Activated CD4-positive, alpha-beta memory T cell treated with anti-CD3 and anti-CD28 coated beads, Interleukin-2, amount 10 ng/mL, durations not matched to agents 7 days and 5 days (primary cell): ENCODE measurements around the gene HIVEP3. TPM values are rescaled to one million over a fixed set of nuclear protein-coding genes. Genes with fewer than 3 reads are reported as not detected.

Source experiments
- CTCF ChIA-PET: fragments of 350-600 bp; sonication (Branson Sonifier 250); formaldehyde crosslinking; loops from one replicate; lab custom pipeline; 2021; ENCODE audit warnings: antibody characterized with exemption, inconsistent platforms; lab: Charles Lee
- POLR2A ChIA-PET: fragments of 350-600 bp; sonication (Branson Sonifier 250); formaldehyde crosslinking; loops from one replicate; lab custom pipeline; 2021; ENCODE audit warnings: antibody characterized with exemption; lab: Charles Lee
- DNase-seq: peaks from one replicate; pipeline ENCODE4 v3.0.0-alpha.2; 2020
- H3K27ac Mint-ChIP-seq: one replicate; pipeline ENCODE4 v1.8.0; 2021; ENCODE audit warnings: mild to moderate bottlenecking, mixed read lengths
- H3K27me3 Mint-ChIP-seq: one replicate; pipeline ENCODE4 v1.8.0; 2021; ENCODE audit warnings: mixed read lengths
- H3K36me3 Mint-ChIP-seq: one replicate; pipeline ENCODE4 v1.8.0; 2021; ENCODE audit warnings: low read depth, mixed read lengths
- H3K4me1 Mint-ChIP-seq: one replicate; pipeline ENCODE4 v1.8.0; 2021; ENCODE audit warnings: mixed read lengths
- H3K4me3 Mint-ChIP-seq: one replicate; pipeline ENCODE4 v1.8.0; 2021; ENCODE audit warnings: mild to moderate bottlenecking, mixed read lengths
- H3K9me3 Mint-ChIP-seq: one replicate; pipeline ENCODE4 v1.8.0; 2021; ENCODE audit warnings: mixed read lengths
- total RNA-seq, 2 experiments: library from RNA; stranded (reverse); gene quantifications; one replicate each; pipeline ENCODE4 v1.2.3, GENCODE V29; 2021

The HIVEP3 gene
- total RNA-seq, 2 experiments from 2014 or later = 27.8 to 28.8 TPM

GRCh38 chr1:41619511-41620364 lies 299.0 kb downstream of the HIVEP3 start:
- POLR2A ChIA-PET = no interaction called here
- CTCF ChIA-PET = no interaction called here
- H3K4me1 Mint-ChIP-seq = peaks cover 49% of the 10 kb centered on the region
- no peak overlapping the region for H3K27ac Mint-ChIP-seq
- H3K4me3 Mint-ChIP-seq = no peak overlapping the region
- no peaks in the 10 kb centered on the region for H3K9me3 Mint-ChIP-seq
- no peaks in the 10 kb centered on the region for H3K27me3 Mint-ChIP-seq
- H3K36me3 Mint-ChIP-seq = peaks cover 18% of the 10 kb centered on the region
- no peak for DNase-seq

- CTCF ChIA-PET = no interaction called here
Observed at GRCh38 chr1:41618871-41619270, 299.9 kb downstream of the HIVEP3 start.

GRCh38 chr1:41618066-41618825 lies 300.5 kb downstream of the HIVEP3 start:
- CTCF ChIA-PET = no interaction called here
- Mint-ChIP-seq H3K4me3 (no peak overlapping the region), H3K27ac (no peak overlapping the region), H3K9me3 (no peaks in the 10 kb centered on the region), H3K4me1 (peaks cover 38% of the 10 kb centered on the region), H3K27me3 (no peaks in the 10 kb centered on the region), H3K36me3 (peaks cover 23% of the 10 kb centered on the region)
- no peak for DNase-seq
- POLR2A ChIA-PET = no interaction called here

More at GRCh38 chr1:41618871-41619270, 299.9 kb downstream of the HIVEP3 start:
- no peak overlapping the region for H3K4me3 Mint-ChIP-seq
- H3K4me1 Mint-ChIP-seq = peaks cover 44% of the 10 kb centered on the region
- no peaks in the 10 kb centered on the region for H3K9me3 Mint-ChIP-seq
- POLR2A ChIA-PET = no interaction called here
- no peak overlapping the region for H3K27ac Mint-ChIP-seq
- H3K27me3 Mint-ChIP-seq = no peaks in the 10 kb centered on the region
- peaks cover 19% of the 10 kb centered on the region for H3K36me3 Mint-ChIP-seq
- no peak for DNase-seq

- H3K9me3 Mint-ChIP-seq = no peaks in the 10 kb centered on the region
- peaks cover 23% of the 10 kb centered on the region for H3K36me3 Mint-ChIP-seq
- POLR2A ChIA-PET = no interaction called here
- H3K27ac Mint-ChIP-seq = no peak overlapping the region
- H3K4me3 Mint-ChIP-seq = no peak overlapping the region
- no peak for DNase-seq
- CTCF ChIA-PET = no interaction called here
- peaks cover 29% of the 10 kb centered on the region for H3K4me1 Mint-ChIP-seq
- H3K27me3 Mint-ChIP-seq = no peaks in the 10 kb centered on the region
Observed at GRCh38 chr1:41617336-41617735, 301.4 kb downstream of the HIVEP3 start.

- Mint-ChIP-seq H3K27ac (no peak overlapping the region), H3K36me3 (peaks cover 23% of the 10 kb centered on the region), H3K4me1 (peaks cover 21% of the 10 kb centered on the region), H3K27me3 (no peaks in the 10 kb centered on the region), H3K4me3 (no peak overlapping the region), H3K9me3 (no peaks in the 10 kb centered on the region)
- no peak for DNase-seq
- POLR2A ChIA-PET = no interaction called here
- CTCF ChIA-PET = no interaction called here
Observed at GRCh38 chr1:41616563-41616962, 302.2 kb downstream of the HIVEP3 start.

GRCh38 chr1:41615981-41616380 lies 302.7 kb downstream of the HIVEP3 start:
- peaks cover 23% of the 10 kb centered on the region for H3K36me3 Mint-ChIP-seq
- no peak for DNase-seq
- no peak overlapping the region for H3K27ac Mint-ChIP-seq
- peaks cover 18% of the 10 kb centered on the region for H3K4me1 Mint-ChIP-seq
- POLR2A ChIA-PET = no interaction called here
- no peak overlapping the region for H3K4me3 Mint-ChIP-seq
- no peaks in the 10 kb centered on the region for H3K9me3 Mint-ChIP-seq
- CTCF ChIA-PET = no interaction called here
- H3K27me3 Mint-ChIP-seq = no peaks in the 10 kb centered on the region

- no peak for DNase-seq
- Mint-ChIP-seq H3K27me3 (no peaks in the 10 kb centered on the region), H3K4me3 (no peak overlapping the region), H3K27ac (no peak overlapping the region), H3K9me3 (no peaks in the 10 kb centered on the region), H3K4me1 (peaks cover 14% of the 10 kb centered on the region), H3K36me3 (peaks cover 19% of the 10 kb centered on the region)
- ChIA-PET POLR2A (no interaction called here), CTCF (interaction anchor here (1.5 kb wide), 1 partner anchor 9 kb away, joined by 3 read pairs; no protein-coding TSS in a partner anchor)
Observed at GRCh38 chr1:41615316-41615715, 303.4 kb downstream of the HIVEP3 start.

GRCh38 chr1:41614818-41615217 lies 303.9 kb downstream of the HIVEP3 start:
- no peak overlapping the region for H3K4me3 Mint-ChIP-seq
- DNase-seq = no peak
- POLR2A ChIA-PET = no interaction called here
- no peaks in the 10 kb centered on the region for H3K27me3 Mint-ChIP-seq
- H3K36me3 Mint-ChIP-seq = peaks cover 21% of the 10 kb centered on the region
- CTCF ChIA-PET = interaction anchor here (1.5 kb wide), 1 partner anchor 10 kb away, joined by 3 read pairs; no protein-coding TSS in a partner anchor
- no peak overlapping the region for H3K27ac Mint-ChIP-seq
- H3K4me1 Mint-ChIP-seq = peaks cover 14% of the 10 kb centered on the region
- H3K9me3 Mint-ChIP-seq = no peaks in the 10 kb centered on the region

- no peak overlapping the region for H3K27ac Mint-ChIP-seq
- H3K36me3 Mint-ChIP-seq = peaks cover 14% of the 10 kb centered on the region
- H3K27me3 Mint-ChIP-seq = no peaks in the 10 kb centered on the region
- H3K4me3 Mint-ChIP-seq = no peak overlapping the region
- ChIA-PET CTCF (interaction anchor here (1.5 kb wide), 1 partner anchor 10 kb away, joined by 3 read pairs; no protein-coding TSS in a partner anchor), POLR2A (no interaction called here)
- H3K9me3 Mint-ChIP-seq = no peaks in the 10 kb centered on the region
- H3K4me1 Mint-ChIP-seq = peaks cover 14% of the 10 kb centered on the region
- DNase-seq = no peak
Observed at GRCh38 chr1:41613689-41614574, 304.8 kb downstream of the HIVEP3 start.

GRCh38 chr1:41612953-41613352 lies 305.8 kb downstream of the HIVEP3 start:
- Mint-ChIP-seq H3K36me3 (peaks cover 12% of the 10 kb centered on the region), H3K4me1 (peaks cover 14% of the 10 kb centered on the region)
- CTCF ChIA-PET = no interaction called here

GRCh38 chr1:41611932-41612450 lies 306.7 kb downstream of the HIVEP3 start:
- POLR2A ChIA-PET = no interaction called here
- CTCF ChIA-PET = no interaction called here
- H3K27me3 Mint-ChIP-seq = no peaks in the 10 kb centered on the region
- H3K27ac Mint-ChIP-seq = no peak overlapping the region
- H3K4me1 Mint-ChIP-seq = peaks cover 14% of the 10 kb centered on the region
- no peak for DNase-seq
- peaks cover 21% of the 10 kb centered on the region for H3K36me3 Mint-ChIP-seq
- H3K4me3 Mint-ChIP-seq = no peak overlapping the region
- no peaks in the 10 kb centered on the region for H3K9me3 Mint-ChIP-seq

More at GRCh38 chr1:41612953-41613352, 305.8 kb downstream of the HIVEP3 start:
- Mint-ChIP-seq H3K4me3 (no peak overlapping the region), H3K27ac (no peak overlapping the region), H3K27me3 (no peaks in the 10 kb centered on the region), H3K9me3 (no peaks in the 10 kb centered on the region)
- POLR2A ChIA-PET = no interaction called here
- no peak for DNase-seq

- H3K9me3 Mint-ChIP-seq = no peaks in the 10 kb centered on the region
- peaks cover 13% of the 10 kb centered on the region for H3K4me1 Mint-ChIP-seq
- H3K4me3 Mint-ChIP-seq = no peak overlapping the region
- POLR2A ChIA-PET = no interaction called here
- H3K27me3 Mint-ChIP-seq = no peaks in the 10 kb centered on the region
- H3K27ac Mint-ChIP-seq = no peak overlapping the region
- DNase-seq = no peak
- H3K36me3 Mint-ChIP-seq = peaks cover 21% of the 10 kb centered on the region
- CTCF ChIA-PET = no interaction called here
Observed at GRCh38 chr1:41611068-41611931, 307.4 kb downstream of the HIVEP3 start.
